ENCODE results near the gene FOXE3.
A peak's percentile ranks its signal among the peaks of the same experiment; 100 is the strongest.

Gene FOXE3

GRCh38 chr1:47415728-47416318 is at the start of gene FOXE3:
FOXE3 (plus strand) TSS chr1:47416285; CDS start chr1:47416316, 31 bp downstream.
- no peak for DNase-seq

- DNase-seq, result no peak
Measured at GRCh38 chr1:47367651-47368050, 48.4 kb upstream of the FOXE3 start.

- no peak for DNase-seq
Measured at GRCh38 chr1:47371016-47371517, 45.0 kb upstream of the FOXE3 start.

GRCh38 chr1:47374501-47374900 is 41.6 kb upstream of the FOXE3 start:
- DNase-seq, result no peak

GRCh38 chr1:47378147-47378546 is 37.9 kb upstream of the FOXE3 start:
- DNase-seq, result no peak

GRCh38 chr1:47380699-47381098 is 35.4 kb upstream of the FOXE3 start:
- no peak for DNase-seq

GRCh38 chr1:47382399-47382983 is 33.6 kb upstream of the FOXE3 start:
- no peak for DNase-seq

GRCh38 chr1:47384083-47384482 is 32.0 kb upstream of the FOXE3 start:
- DNase-seq, result no peak

GRCh38 chr1:47385020-47385419 is 31.1 kb upstream of the FOXE3 start:
- no peak for DNase-seq

- DNase-seq, result no peak
Measured at GRCh38 chr1:47386268-47386667, 29.8 kb upstream of the FOXE3 start.

- DNase-seq, result peak; percentile 40
Measured at GRCh38 chr1:47388030-47388890, 27.8 kb upstream of the FOXE3 start.

- DNase-seq, result peak; percentile 90
Measured at GRCh38 chr1:47388891-47389238, 27.2 kb upstream of the FOXE3 start.

GRCh38 chr1:47389731-47390130 is 26.4 kb upstream of the FOXE3 start:
- no peak for DNase-seq

- DNase-seq, result no peak
Measured at GRCh38 chr1:47390843-47391242, 25.2 kb upstream of the FOXE3 start.

GRCh38 chr1:47393141-47393540 is 22.9 kb upstream of the FOXE3 start:
- no peak for DNase-seq

GRCh38 chr1:47395433-47395832 is 20.7 kb upstream of the FOXE3 start:
- DNase-seq, result no peak

- no peak for DNase-seq
Measured at GRCh38 chr1:47396671-47397196, 19.4 kb upstream of the FOXE3 start.

GRCh38 chr1:47399138-47399845 is 16.8 kb upstream of the FOXE3 start:
- no peak for DNase-seq

- no peak for DNase-seq
Measured at GRCh38 chr1:47399846-47400155, 16.3 kb upstream of the FOXE3 start.

- no peak for DNase-seq
Measured at GRCh38 chr1:47401761-47402160, 14.3 kb upstream of the FOXE3 start.

- DNase-seq, result no peak
Measured at GRCh38 chr1:47402591-47402990, 13.5 kb upstream of the FOXE3 start.

- DNase-seq, result no peak
Measured at GRCh38 chr1:47403321-47403910, 12.7 kb upstream of the FOXE3 start.

- DNase-seq, result no peak
Measured at GRCh38 chr1:47405697-47406096, 10.4 kb upstream of the FOXE3 start.
